Posterior cingulate gyrus (tissue), 11 donors: ENCODE data around the gene PRKAG2.
"Not testable (repeated sequence)": the region's sequence is repeated elsewhere in the genome, so short reads cannot be mapped to it uniquely, and the experiment has no call there.

Experiments
- DNase-seq, 10 donors: peaks; one replicate each; pipeline versions ENCODE4 v3.0.0 to v3.0.0-alpha.2; 2020 to 2021; ENCODE audit warnings: mixed read lengths in 3 of 10
- intact Hi-C: fragments of 100-400 bp; cut with DNase I; formaldehyde crosslinking; loops from one replicate; pipeline ENCODE4 v1.15.1; 2023

The PRKAG2 gene

DNA sequence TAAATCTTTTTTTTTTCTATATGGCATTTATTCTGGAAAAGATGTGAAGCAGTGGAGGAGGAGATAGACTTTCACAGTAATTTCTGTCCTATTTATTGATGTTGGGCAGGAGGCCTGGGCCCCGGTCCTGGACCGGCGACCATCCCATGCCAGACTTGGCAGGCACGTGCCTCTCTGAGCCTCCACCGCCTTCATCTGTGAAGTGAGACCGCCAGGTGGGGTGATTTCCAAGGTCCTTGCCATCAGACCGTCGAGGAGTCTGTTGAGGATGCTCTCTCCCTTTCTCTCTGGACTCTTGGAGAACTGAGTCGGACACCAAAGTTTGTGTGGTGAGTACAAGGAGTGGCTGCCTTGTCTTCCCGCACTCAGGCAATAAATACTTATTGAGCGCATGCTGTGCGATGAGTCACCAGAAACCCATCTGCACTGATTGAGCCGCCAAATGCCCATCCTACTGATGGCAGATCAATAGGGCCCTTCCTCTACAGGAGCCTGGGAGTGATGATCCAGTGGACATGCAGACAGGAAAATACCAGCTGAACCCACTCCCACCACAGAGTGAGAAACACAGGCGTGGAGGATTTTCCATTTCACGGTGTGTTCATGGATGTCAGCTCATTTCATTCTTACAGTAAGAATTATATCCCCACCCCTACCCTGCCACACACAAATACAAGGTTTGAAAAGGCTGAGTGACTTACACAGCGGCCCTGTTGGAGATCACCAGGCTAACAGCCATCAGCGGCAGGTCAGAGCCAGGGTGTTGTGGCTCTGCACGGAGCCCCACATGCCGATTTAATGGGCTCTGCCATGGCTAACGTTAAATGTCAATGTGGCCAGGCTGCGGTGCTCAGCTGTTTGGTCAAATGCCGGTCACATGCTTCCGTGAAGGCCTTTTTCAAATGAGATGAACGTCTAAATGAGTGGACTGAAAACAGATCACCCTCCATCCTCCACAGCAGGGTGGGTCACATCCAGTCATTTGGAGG is 11.5 kb upstream of the PRKAG2 start:
- peak in 1 of 10 donors; percentile 43 for DNase-seq
- intact Hi-C loops = no loop called here

DNA sequence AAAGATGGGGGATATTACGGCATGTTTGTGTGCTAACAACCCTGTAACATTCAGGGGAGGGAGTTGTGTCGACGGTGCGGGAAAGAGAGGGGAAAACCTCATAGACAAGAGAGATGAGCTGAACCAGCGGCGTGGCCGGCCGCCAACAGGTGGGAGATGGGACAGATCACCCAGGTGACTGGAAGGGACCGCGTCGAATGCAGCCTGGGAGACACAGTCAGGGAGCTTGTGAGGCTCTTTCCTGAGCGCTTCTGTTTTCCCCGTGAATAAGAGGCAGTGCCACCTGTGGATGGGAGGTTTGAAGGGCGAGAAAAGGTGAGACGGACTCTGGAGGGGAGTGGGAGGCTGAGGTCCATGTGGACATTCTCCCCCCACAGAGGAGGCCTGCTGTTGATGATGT is 9.9 kb upstream of the PRKAG2 start:
- DNase-seq = peak in 1 of 10 donors; percentile 73
- intact Hi-C loops = no loop called here

GRCh38 chr7:151885202-151885580 is 8.3 kb upstream of the PRKAG2 start:
- no peak for DNase-seq

DNA sequence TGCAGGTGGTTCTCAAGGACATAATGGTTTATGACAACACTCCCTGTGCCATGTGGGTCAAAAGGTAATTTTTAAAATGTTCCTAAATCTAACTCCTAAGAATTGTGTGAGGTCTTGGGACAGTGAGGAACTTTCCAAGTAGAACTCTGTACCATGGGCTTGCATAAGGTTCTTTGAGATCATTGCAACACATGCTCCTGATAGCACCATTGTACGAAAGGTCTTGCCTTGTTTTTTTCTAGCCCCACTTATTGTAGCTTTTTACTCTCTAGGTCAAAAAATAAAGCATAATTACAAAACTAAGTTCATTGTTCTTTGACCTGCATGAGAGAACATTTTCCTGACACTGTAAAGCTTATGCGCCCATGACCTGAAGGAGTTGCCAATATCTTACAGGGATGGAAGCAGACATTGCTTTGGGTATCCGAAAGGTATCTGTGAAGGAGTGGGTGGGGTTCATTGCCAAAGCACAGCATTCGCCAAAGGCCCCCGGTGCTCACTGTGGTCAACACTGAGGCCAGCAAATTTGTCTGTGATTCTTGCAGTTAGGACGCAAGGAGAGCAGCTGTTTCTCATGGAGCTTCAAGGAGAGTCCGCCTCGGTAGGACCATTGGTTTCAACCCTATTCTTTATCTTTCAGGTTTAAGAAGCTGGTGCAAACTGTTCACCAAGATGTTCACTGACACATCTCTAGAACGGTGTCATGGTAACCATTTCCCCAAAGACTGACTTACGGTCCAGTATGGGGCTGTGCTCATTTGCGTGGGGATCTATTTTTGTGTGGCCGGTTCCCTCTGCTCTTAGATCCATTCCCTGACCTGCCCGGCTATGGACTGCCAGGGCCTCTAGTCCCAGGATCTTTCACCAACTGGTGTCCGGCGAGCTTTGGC is 7.6 kb upstream of the PRKAG2 start:
- intact Hi-C loops = no loop called here
- DNase-seq = peak in 1 of 10 donors; percentile 42

More at GRCh38 chr7:151885202-151885580, 8.3 kb upstream of the PRKAG2 start:
- intact Hi-C loops = no loop called here

DNA sequence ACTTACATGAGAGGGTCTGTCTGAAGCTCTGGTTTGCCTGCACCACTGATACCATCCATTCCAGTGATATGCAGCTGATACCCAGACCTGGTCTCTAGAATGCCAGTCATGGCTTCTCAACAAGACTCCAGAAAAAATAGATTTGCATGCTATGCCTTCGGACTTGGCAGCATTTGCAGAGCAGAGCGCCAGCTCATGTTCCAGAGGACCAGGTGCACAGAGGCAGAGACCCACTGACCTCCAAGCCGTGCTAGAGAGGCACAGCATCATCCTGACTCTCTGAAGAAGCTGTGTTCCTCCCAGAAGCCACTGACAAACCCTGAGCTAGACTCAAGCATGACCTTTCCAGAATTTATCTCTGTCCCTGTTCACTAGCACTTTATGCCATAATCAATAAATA is 6.9 kb upstream of the PRKAG2 start:
- peak in 1 of 10 donors; percentile 37 for DNase-seq

GRCh38 chr7:151882734-151883133 is 5.8 kb upstream of the PRKAG2 start:
- DNase-seq = peak in 1 of 10 donors; percentile 25
- intact Hi-C loops = no loop called here

More for the DNA sequence above, 6.9 kb upstream of the PRKAG2 start:
- intact Hi-C loops = no loop called here

DNA sequence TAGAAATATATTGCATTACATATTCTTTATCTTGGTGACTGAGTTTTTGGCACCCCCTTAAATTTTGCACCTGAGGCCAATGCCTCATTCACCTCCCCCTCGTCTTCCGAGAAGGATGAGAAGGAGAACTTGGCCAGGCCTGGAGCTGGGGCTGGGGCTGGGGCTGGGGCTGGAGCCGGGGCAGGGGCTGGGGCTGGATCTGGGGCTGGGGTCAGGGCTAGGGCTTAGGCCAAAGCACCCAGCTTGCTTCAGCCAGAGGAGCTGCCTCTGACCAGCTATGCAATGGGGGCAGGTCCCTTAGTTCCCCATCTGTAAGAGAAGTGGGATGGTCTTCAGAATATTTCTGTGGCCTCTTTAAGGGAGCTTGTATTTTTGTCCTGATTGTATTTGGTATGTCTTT is 3.8 kb upstream of the PRKAG2 start:
- intact Hi-C loops = no loop called here
- DNase-seq = peak in 2 of 10 donors; percentile 22 to 27

DNA sequence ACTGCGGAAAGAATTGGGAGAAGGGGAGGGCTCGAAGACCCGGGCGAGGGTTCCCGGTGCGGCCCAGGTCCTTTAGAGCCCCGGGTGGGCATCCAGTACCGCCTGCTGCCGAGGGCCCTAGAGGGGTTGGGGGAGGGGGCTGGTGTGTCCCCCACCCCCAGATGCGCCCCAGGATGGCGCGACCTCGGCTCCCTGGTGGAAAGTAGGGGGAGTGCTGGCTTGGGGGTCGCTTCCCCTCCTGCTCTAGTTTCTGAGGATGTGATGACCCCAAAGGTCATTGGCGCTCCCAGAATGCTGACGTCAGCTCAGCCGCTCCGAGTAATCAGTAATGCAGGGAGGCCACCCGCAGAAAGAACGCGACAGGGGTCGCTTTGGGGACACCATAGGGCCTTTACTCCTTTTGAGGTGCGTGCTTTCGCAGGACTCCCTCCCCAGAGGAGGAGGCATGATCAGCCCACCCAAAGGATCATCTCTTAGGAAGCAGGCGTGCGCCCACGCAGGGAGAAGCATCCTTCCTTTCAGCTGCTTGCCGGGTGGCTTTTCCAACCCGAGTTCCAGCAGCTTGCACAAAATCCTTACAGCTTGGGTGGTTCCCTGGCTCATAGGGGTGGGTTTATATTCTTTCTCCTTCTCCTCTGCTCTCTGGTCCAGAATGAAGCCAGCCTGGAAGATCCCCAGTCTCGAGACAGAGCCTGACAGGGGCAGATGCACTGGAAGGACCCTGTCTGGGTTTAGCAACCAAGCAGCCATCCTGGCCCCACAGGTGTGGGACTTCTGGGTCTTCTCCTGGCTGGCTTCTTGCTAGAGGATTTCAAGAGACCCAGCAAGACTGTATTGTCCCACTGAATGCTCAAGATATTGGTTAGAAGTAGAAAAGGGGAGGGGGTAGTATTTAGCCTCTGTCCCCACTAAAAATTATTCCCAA is 1.3 kb upstream of the PRKAG2 start:
- intact Hi-C loops = no loop called here
- DNase-seq = peak in 5 of 10 donors; percentile 54 to 90 (median 84)

DNA sequence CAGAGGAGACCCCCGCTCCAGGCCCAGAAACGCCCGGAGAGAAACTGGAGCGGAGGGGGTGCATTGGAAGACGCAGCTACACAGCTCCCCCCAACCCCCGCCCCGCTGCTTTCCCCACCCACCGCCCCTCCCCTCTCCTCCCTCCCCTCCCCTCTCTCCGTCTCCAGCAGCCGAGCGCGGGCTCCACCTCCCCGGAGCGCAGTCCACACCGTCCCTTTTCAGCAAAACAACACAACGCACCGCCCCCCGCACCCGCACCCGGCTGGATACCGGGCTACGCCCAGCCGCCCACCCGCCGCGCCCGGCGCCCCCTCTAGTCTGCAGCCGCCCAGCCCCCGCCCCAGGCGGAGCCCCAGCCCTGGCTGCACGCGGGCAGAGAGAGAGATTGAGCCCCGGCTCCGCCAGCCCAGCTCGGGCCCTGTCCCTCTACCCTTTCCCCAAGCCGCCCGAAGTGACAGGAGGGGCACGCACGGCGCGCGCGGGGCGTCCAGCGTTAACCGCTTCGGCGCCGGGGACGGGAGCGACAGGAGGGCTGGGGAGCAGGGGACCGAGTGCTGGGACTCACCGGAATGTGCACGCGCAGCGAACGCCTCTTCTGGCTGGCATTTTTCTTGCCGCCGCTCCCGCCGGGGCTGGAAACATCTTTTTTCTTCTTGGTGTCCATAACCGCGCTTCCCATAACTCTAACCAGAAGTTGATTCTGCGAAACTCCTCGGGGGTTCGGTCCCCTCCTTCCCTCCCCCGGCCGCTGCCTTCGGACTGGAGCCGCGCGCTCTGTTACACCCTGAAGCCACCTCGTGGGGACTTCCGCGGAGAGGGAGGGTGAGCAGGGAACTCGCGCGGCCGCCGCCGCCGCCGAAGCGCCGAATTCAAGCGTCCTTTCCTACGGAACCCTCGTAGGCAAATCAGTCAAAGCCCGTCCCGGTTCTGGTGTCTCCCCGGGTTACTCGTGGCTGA is 695 bp downstream of the PRKAG2 start:
- peak; percentile 42 to 96 (median 72) for DNase-seq
- intact Hi-C loops = no loop called here

GRCh38 chr7:151874479-151874878 is 2.4 kb downstream of the PRKAG2 start:
- intact Hi-C loops = not testable (repeated sequence)
- peak in 3 of 10 donors; percentile 22 to 67 (median 59) for DNase-seq

DNA sequence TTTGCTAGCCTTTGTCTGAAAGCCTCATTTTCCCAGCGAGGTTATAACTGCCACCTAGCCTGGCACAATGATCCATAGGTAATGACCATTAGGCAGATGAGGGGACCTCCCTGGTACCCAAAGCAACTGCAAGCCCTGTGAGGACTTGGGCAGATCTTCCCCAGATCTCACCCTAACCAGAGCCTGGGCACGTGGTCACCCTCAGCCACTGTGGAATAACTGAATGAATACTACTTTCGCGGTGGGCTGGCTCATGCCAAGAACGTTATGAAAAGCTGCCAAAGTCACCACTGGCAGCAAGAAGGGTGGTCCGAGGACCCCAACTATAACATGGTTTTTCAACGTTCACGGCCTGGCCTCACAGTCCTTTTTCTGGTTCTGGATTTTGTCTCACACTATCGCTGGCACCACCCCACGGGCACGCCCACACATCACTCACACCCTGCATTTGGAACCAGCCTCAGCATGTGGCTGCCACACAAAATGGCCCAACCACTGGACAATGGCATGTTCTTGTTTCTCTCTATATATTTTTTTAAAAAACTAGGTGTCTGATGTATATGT is 3.4 kb downstream of the PRKAG2 start:
- DNase-seq = peak in 3 of 10 donors; percentile 71 to 85 (median 80)
- intact Hi-C loops = no loop called here

GRCh38 chr7:151872531-151873401 is 4.1 kb downstream of the PRKAG2 start:
- peak in 4 of 10 donors; percentile 13 to 68 (median 53) for DNase-seq
- intact Hi-C loops = no loop called here

DNA sequence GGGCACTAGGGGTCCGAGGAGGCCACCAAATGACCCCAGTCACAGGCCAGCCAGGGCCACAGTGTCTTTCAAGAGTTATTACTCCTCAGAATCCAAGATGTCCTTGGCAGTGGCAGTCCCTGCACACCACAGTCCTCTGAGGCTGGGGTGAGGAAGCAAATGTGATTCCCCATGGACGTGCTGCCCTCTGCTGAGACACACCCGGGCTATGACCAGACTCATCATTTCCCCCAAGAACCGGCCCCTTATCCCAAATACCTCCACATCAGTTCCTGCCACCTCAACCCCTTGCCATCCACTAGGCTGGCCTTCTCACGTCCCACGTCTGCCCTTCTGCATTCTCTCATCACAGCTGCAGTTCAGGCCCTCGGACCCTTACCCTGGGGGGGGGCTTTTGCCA is 5.0 kb downstream of the PRKAG2 start:
- intact Hi-C loops = no loop called here
- DNase-seq = peak in 4 of 10 donors; percentile 19 to 85 (median 72)

GRCh38 chr7:151871189-151871735 is 5.7 kb downstream of the PRKAG2 start:
- intact Hi-C loops = no loop called here
- DNase-seq = peak in 3 of 10 donors; percentile 10 to 43 (median 16)

GRCh38 chr7:151869968-151870918 is 6.7 kb downstream of the PRKAG2 start:
- DNase-seq = peak in 3 of 10 donors; percentile 43 to 81 (median 57)
- intact Hi-C loops = no loop called here

GRCh38 chr7:151869455-151869854 is 7.5 kb downstream of the PRKAG2 start:
- intact Hi-C loops = no loop called here
- DNase-seq = peak in 4 of 10 donors; percentile 26 to 86 (median 72)
